ENCODE results near the gene DNAH6. TPM values are rescaled to one million over a fixed set of nuclear protein-coding genes. Genes with fewer than 3 reads are reported as not detected.

DNAH6 gene
- total and polyA plus RNA-seq, 2 of the 8 experiments (the other 6 are each of a cell fraction or from before 2014, with no cell fraction given) = 0.06 to 0.43 TPM

- H3K4me3 ChIP-seq (ENCODE audit: extremely low read depth in 1 of 4, insufficient read depth in 2 of 4, low read depth in 3 of 4, low read length in 4 of 4) = no peak overlapping the region
- H3K36me3 ChIP-seq (ENCODE audit: control insufficient read depth in 2 of 4, insufficient read depth in 4 of 4, low read length in 3 of 4) = no peaks in the 10 kb centered on the region
- no peak overlapping the region for H2BK15ac ChIP-seq (ENCODE audit: low read length)
- CTCF ChIA-PET (ENCODE audit: partially characterized antibody) = no interaction called here
- no peak overlapping the region for H4K8ac ChIP-seq (ENCODE audit: extremely low read depth, insufficient read depth, low read length)
- H2AK5ac ChIP-seq (ENCODE audit: low read depth, low read length) = no peak overlapping the region
- H4K5ac ChIP-seq (ENCODE audit: insufficient read length, low read depth, low read length) = no peak overlapping the region
- H2AFZ ChIP-seq (ENCODE audit: low read length) = no peak overlapping the region
- H3K79me1 ChIP-seq (ENCODE audit: low read depth, low read length) = no peaks in the 10 kb centered on the region
- H3K27me3 ChIP-seq (replicated peaks in 1 of 4; ENCODE audit: control insufficient read depth in 3 of 4, extremely low read depth in 1 of 4, insufficient read depth in 3 of 4, low read length in 3 of 4) = no peaks in the 10 kb centered on the region
- no peak overlapping the region for H3K23ac ChIP-seq (ENCODE audit: insufficient read length)
- H4K91ac ChIP-seq (replicated peaks; ENCODE audit: insufficient read length, low read length) = no peak overlapping the region
- 91% methylated on average over 1 of the region's 1 CpG; no CpG with 5 or more reads in 1 of the 2 experiments for WGBS, 2 experiments (ENCODE audit: extremely low coverage in 1 of 2, insufficient coverage in 1 of 2, insufficient read length in 1 of 2, insufficient replicate concordance in 2 of 2, low coverage in 1 of 2, low lambda C conversion rate in 2 of 2, missing lambda C conversion rate in 1 of 2)
- no peak overlapping the region for H2BK120ac ChIP-seq (replicated peaks; ENCODE audit: low read depth, low read length)
- no peak overlapping the region for H3K56ac ChIP-seq (replicated peaks; ENCODE audit: insufficient read length, low read depth, low read length)
- H3K14ac ChIP-seq (ENCODE audit: insufficient read length) = no peak overlapping the region
- no peak overlapping the region for H2BK5ac ChIP-seq (ENCODE audit: low read depth, low read length)
- H2BK12ac ChIP-seq (ENCODE audit: low read depth, low read length) = no peak overlapping the region
- no peaks in the 10 kb centered on the region for H3K23me2 ChIP-seq (ENCODE audit: low read depth, low read length)
- no peak overlapping the region for H3K18ac ChIP-seq (ENCODE audit: extremely low read depth, low read length)
- H3K4me1 ChIP-seq (replicated peaks in 1 of 4; ENCODE audit: control insufficient read depth in 3 of 4, insufficient read depth in 4 of 4, low read length in 3 of 4) = no peaks in the 10 kb centered on the region
- DNase-seq (ENCODE audit: low read depth in 1 of 2, low spot score in 2 of 2) (no peak), FAIRE-seq (no peak)
- no peak overlapping the region for H3K4me2 ChIP-seq (ENCODE audit: insufficient read depth in 1 of 2, low read depth in 2 of 2, low read length in 2 of 2)
- no peaks in the 10 kb centered on the region for H4K20me1 ChIP-seq (replicated peaks in 1 of 2; ENCODE audit: control insufficient read depth in 1 of 2, insufficient read depth in 2 of 2, low read length in 2 of 2)
- H3K79me2 ChIP-seq (ENCODE audit: control insufficient read depth in 1 of 2, insufficient read depth in 2 of 2, low read length in 2 of 2) = no peaks in the 10 kb centered on the region
- H3K9ac ChIP-seq (replicated peaks in 1 of 4; ENCODE audit: extremely low read depth in 1 of 4, low read depth in 3 of 4, low read length in 3 of 4) = no peak overlapping the region
- POLR2A ChIA-PET (ENCODE audit: partially characterized antibody) = no interaction called here
- H3K27ac ChIP-seq (ENCODE audit: low read depth, low read length) = no peak overlapping the region
- H3K4ac ChIP-seq (replicated peaks; ENCODE audit: insufficient read length, low read depth, low read length) = no peak overlapping the region
- no peaks in the 10 kb centered on the region for H3K9me3 ChIP-seq (ENCODE audit: insufficient read depth in 2 of 2, low read depth in 1 of 2, low read length in 1 of 2)
- no peak for TF ChIP-seq SP1 (IDR thresholded peaks at IDR 0.05; ENCODE audit: low read depth, low read length)
- no peak for TF ChIP-seq CHD1 (IDR thresholded peaks at IDR 0.05; ENCODE audit: low read depth, low read length)
- TF ChIP-seq TCF12 (IDR thresholded peaks at IDR 0.05; ENCODE audit: low read depth, low read length) = no peak
- no peak for TF ChIP-seq RAD21 (IDR thresholded peaks at IDR 0.05 in 1 of 2, conservative IDR thresholded peaks at IDR 0.05 in 1 of 2; ENCODE audit: low read depth in 2 of 2, low read length in 2 of 2)
- no peak for TF ChIP-seq RBBP5 (IDR thresholded peaks at IDR 0.05; ENCODE audit: borderline replicate concordance, low read depth, low read length)
- TF ChIP-seq EGR1 (IDR thresholded peaks at IDR 0.05; ENCODE audit: borderline replicate concordance, low read depth, low read length) = no peak
- no peak overlapping the region for H2BK20ac ChIP-seq (ENCODE audit: low read length)
Measured at GRCh38 chr2:84550916-84551315, 34.6 kb downstream of the DNAH6 start.
